Activated gamma-delta T cell (primary cell): ENCODE measurements around the gene SLC35B2.

Experiments
- DNase-seq: peaks from one replicate; lab custom pipeline; 2025; lab: John Stamatoyannopoulos, UW

The SLC35B2 gene

GRCh38 chr6:44268095-44268628, 10.8 kb upstream of the SLC35B2 start:
- DNase-seq: no peak

- no peak for DNase-seq
These were observed 9.9 kb upstream of the SLC35B2 start for GRCh38 chr6:44267252-44267651.

GRCh38 chr6:44266347-44266746, 9.0 kb upstream of the SLC35B2 start:
- DNase-seq: no peak

GRCh38 chr6:44265722-44266233, 8.4 kb upstream of the SLC35B2 start:
- DNase-seq: no peak

DNA sequence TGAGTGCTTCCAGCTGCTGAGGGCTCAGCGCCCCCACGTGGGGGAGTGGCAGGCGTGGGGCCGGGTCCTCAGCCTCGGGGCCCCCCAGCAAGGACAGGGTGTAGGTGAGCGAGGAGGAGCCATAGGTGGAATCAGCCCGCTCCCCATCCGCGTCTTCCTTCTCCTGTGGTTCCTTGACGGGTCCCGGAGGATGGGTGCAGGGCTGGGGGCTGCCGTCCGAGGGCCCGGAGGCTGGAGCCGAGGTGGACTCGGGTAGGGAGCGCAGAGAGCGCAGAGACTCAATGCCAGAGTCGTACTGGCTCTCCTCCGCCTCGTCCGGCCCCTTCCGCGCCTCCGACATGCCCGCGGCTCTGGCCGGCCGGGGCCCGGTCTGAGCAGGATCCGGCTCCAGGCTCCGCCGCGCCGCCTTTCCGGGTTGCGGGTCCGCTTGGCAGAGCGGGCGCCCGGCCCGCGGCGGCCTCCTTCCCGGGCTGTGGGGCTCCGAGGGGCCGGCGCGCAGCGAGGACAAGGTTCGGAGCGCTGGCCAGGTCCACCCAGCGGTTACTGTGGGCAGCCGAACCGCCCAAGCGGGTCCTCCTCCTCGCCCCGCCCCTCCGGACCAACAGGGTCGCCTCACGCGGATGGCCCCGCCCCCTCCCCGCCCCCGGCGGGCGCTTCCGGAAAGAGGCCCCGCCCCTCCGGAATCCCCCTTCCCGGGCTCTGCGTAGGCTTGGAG, 7.8 kb upstream of the SLC35B2 start, which contains the start of gene NFKBIE:
TSS of gene NFKBIE (minus strand) at position 545 of the 715 bp plus-strand sequence. CDS start at position 340, 205 bp downstream.
- DNase-seq: peak; percentile 92

GRCh38 chr6:44264154-44265006, 7.1 kb upstream of the SLC35B2 start:
- DNase-seq: no peak

GRCh38 chr6:44263354-44264100, 6.2 kb upstream of the SLC35B2 start:
- DNase-seq: no peak

GRCh38 chr6:44262467-44263353, 5.4 kb upstream of the SLC35B2 start:
- DNase-seq: no peak

DNA sequence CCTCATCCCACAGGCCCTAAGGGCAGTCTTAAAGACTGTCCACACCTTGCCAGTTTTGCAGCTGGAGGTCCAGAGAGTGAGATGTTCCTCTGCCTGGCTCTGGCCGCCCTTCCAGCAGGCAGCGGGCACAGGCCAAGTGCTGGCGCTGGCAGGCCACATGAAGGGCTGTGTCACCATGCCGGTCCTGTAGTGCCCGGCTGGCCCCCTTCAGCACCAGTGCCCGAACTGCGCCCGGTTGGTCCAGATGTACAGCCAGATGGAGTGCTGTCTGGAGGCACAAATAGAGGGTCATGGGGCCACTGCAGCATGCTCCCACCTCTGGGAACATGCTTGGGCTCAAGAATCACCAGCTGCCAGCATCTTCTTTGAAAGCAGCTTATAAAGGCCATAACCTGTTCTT, 4.3 kb upstream of the SLC35B2 start:
- DNase-seq: no peak

DNA sequence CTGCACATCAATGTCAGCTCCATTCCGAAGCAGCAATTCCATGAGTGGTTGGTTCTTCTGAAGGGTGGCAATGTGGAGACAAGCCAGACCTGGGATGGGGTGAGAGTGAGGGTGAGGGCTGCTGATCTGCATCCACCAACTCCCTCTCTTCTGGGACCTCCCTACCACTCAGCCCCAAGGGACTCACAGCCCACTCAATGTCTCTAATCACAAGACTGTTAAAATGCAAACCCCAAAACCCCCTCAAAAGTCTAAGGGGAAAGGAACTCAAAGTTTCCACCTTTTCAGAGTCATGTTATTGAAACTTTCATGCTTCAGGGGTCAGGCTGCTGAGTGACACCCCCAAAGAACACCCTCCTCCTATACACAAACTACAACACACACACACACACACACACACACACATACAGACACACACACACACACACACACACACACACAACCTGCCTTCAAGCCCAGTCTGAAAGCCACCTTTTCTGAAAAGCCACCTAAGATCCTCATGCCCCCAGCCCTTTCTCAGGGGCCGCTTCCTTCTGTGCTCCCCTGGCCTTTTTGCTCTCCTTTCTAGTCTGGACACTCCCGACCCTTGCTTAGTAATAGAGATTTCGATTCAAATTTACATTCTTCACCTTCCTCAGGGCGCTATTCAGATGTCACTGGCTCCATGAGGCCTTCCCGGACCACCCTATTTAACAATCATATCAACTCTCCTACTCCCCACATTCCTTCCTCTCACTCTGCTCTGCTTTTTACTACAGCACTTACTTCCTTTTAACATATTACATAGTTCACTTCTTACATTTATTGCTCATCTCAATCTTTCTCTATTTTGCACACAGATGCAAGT, 3.3 kb upstream of the SLC35B2 start:
- DNase-seq: no peak

DNA sequence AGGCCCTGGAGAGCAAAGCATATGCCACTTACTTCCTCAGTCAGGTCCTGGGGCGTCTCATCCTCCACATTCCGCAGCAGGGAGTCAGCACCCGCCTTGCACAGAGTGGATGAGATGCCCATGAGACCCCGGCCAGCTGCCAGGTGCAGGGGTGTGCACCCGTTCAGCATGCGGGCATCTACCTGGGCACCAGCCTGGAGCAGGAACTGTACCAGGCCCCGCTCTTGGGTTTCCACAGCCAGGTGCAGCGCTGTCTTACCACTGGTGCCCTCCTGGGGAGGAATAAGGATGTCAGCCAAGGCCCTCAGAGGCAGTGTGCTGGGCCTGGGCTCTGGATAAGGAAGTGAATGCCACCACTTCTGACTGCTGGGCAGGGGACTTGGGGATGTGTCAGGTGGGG, 2.7 kb upstream of the SLC35B2 start:
- no peak for DNase-seq

- DNase-seq: no peak
These were observed 1.6 kb upstream of the SLC35B2 start for GRCh38 chr6:44258921-44259320.

DNA sequence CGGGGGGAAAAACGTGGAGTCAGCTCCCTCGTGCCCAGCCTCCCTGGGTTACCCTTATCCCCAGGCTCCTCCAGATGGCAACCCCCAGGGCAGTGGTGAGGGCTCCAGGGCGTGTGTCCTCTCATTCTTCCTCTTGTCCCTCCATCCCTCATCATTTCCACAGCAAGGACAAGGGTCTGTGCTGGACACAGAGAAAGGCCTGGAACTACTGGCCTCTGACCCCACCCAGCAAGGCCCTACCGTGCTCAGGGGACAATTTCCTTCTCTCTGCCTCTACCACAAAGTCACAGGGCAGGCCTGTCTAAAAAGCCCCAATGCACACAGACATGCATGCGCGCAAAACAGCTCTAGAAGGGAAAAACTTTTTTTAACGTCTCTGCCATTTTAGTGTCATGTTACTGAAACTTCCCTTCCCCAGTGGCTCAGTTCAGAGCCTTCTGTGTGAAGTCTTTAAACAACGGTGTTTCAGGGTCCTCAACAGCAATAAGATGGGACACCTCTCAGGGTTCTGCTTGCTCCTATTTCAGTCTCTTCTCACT, 1.1 kb upstream of the SLC35B2 start:
- no peak for DNase-seq

- no peak for DNase-seq
These were observed 511 bp upstream of the SLC35B2 start for GRCh38 chr6:44257753-44258324.

DNA sequence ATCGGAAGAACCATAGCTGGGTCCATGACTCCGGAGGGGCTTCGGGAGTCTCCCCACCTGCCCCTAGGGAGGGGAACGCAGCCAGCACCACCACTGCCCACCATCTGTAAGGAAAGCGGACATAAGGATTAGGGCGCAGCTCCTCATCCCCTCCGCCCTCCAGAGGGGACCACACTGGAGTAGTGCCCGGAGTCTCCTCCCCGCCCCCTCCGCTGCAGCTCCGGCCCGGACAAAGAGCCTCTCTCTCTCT, 628 bp downstream of the SLC35B2 start:
- no peak for DNase-seq

- DNase-seq: no peak
These were observed 1.2 kb downstream of the SLC35B2 start for GRCh38 chr6:44255871-44256774.

- DNase-seq: no peak
These were observed 2.1 kb downstream of the SLC35B2 start for GRCh38 chr6:44255105-44255808.
